ENCODE data around the gene MCHR1.

DNA sequence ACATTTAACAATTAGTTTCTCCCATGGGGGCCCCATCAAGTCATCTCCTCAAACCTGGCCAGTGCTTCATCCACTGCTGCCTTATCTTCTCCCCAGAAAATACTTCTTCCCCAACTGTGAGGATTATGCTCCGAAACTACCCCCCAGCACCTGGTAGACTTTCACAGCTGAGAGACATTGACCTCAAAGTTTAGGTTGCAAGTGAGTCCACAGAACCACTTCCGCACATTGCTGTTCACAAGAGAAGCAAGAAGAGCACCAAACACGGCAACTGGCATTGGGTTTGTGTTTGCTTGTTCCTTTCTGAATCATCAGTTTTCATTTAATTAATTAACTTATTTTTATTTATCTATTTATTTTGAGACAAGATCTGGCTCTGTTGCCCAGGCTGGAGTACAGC, 6.1 kb downstream of the MCHR1 start:
- TF ChIP-seq POLR2A (IDR thresholded peaks at IDR 0.05; ENCODE audit: low read depth) (no peak), CTCF (IDR thresholded peaks at IDR 0.05) (no peak), POLR2AphosphoS5 (IDR thresholded peaks at IDR 0.05) (no peak)

All from esophagus muscularis mucosa (tissue), 3 donors.